GM12878 (cell line): ENCODE results near the gene ADAMTS14. TPM values are rescaled to one million over a fixed set of nuclear protein-coding genes. Genes with fewer than 3 reads are reported as not detected.

Source experiments
- ATAC-seq: fragments of 200-7000 bp; cut with Tn5 transposase; 3 replicates; pipeline ENCODE4 v1.9.1; 2020; ENCODE audit warnings: mild to moderate bottlenecking, moderate library complexity
- BruUV-seq: library from RNA; stranded (reverse); fragments of 400-500 nt; replicated peaks from 2 replicates; lab custom pipeline; 2021; lab: Mats Ljungman, UMichigan
- CTCF ChIA-PET: fragments of 300-600 bp; sonication (Branson Sonifier 250); formaldehyde crosslinking; extraction: SDS; loops from one replicate; lab custom pipeline; 2021; ENCODE audit warnings: inconsistent platforms; lab: Yijun Ruan, JAX
- POLR2A ChIA-PET: fragments of 350-600 bp; formaldehyde crosslinking; extraction: SDS; loops from one replicate; lab custom pipeline; 2021; ENCODE audit warnings: inconsistent platforms; lab: Charles Lee
- RAD21 ChIA-PET: fragments of 300-600 bp; sonication (Branson Sonifier 250); formaldehyde crosslinking; loops from one replicate; lab custom pipeline; 2023; ENCODE audit warnings: antibody characterized with exemption; ENCODE audit not compliant: unreplicated experiment; lab: Charles Lee
- SMC1A ChIA-PET: fragments of 300-600 bp; sonication (Branson Sonifier 250); formaldehyde crosslinking; loops from one replicate; lab custom pipeline; 2023; ENCODE audit not compliant: unreplicated experiment, uncharacterized antibody; lab: Charles Lee
- DNase-seq: peaks from one replicate; pipeline ENCODE4 v3.0.0-alpha.2; 2011; ENCODE audit warnings: low read depth, low spot score
- FAIRE-seq: peaks from 3 replicates; lab custom pipeline; 2011; peaks lifted over from hg19 to GRCh38; lab: Jason Lieb, UNC
- H2AFZ ChIP-seq: 2 replicates; pipeline ENCODE4 v1.6.0; 2011; ENCODE audit warnings: low read depth, low read length, control low read depth; ENCODE audit not compliant: control insufficient read depth
- H3K27ac ChIP-seq: 2 replicates; pipeline ENCODE4 v1.5.1; 2011; ENCODE audit warnings: control low read depth; ENCODE audit not compliant: control insufficient read depth, insufficient read depth
- H3K27me3 ChIP-seq, 2 experiments: replicated peaks in 1 of 2; 2 replicates each; pipeline versions ENCODE4 v1.6.0 to v1.6.1; 2011; ENCODE audit warnings: low read length in 1 of 2; ENCODE audit not compliant: control insufficient read depth in 2 of 2, insufficient read depth in 2 of 2
- H3K36me3 ChIP-seq, 2 experiments: 2 replicates each; pipeline ENCODE4 v1.5.1; 2011; ENCODE audit warnings: low read length in 1 of 2; ENCODE audit not compliant: control insufficient read depth in 2 of 2, insufficient read depth in 2 of 2
- H3K4me1 ChIP-seq: 2 replicates; pipeline ENCODE4 v1.6.1; 2011; ENCODE audit warnings: mild to moderate bottlenecking, low read length, moderate library complexity, mixed read lengths; ENCODE audit not compliant: control insufficient read depth, insufficient read depth
- H3K4me2 ChIP-seq: 2 replicates; pipeline ENCODE4 v1.6.0; 2011; ENCODE audit warnings: control low read depth; ENCODE audit not compliant: control insufficient read depth, insufficient read depth
- H3K4me3 ChIP-seq: fragments of 200-600 bp; sonication (generic); 2 replicates; pipeline ENCODE4 v1.5.1; 2016
- H3K79me2 ChIP-seq: 2 replicates; pipeline ENCODE4 v1.6.0; 2011; ENCODE audit warnings: low read length; ENCODE audit not compliant: control insufficient read depth, insufficient read depth
- H3K9ac ChIP-seq: 2 replicates; pipeline ENCODE4 v1.8.0; 2011; ENCODE audit warnings: low read length, control low read depth, mixed read lengths; ENCODE audit not compliant: control insufficient read depth, insufficient read depth
- H3K9me3 ChIP-seq: replicated peaks from 3 replicates; pipeline ENCODE4 v1.5.1; 2011; ENCODE audit warnings: mild to moderate bottlenecking, low read length; ENCODE audit not compliant: control insufficient read depth, insufficient read depth
- H4K20me1 ChIP-seq: 2 replicates; pipeline ENCODE4 v1.6.0; 2011; ENCODE audit not compliant: control insufficient read depth, insufficient read depth
- IKZF1 ChIP-seq: fragments of 450-650 bp; conservative IDR thresholded peaks from 2 replicates; pipeline ENCODE4 v1.6.1; 2017; ENCODE audit warnings: antibody characterized with exemption, mild to moderate bottlenecking
- MEF2B ChIP-seq: fragments of 450-650 bp; IDR thresholded peaks from 2 replicates; pipeline ENCODE4 v1.6.1; 2018; ENCODE audit warnings: mild to moderate bottlenecking, moderate library complexity; ENCODE audit not compliant: partially characterized antibody, poor library complexity, severe bottlenecking
- MYC ChIP-seq: IDR thresholded peaks from 2 replicates; pipeline ENCODE4 v1.6.1; 2011; ENCODE audit warnings: mild to moderate bottlenecking, low read length, moderate library complexity, inconsistent platforms; ENCODE audit not compliant: insufficient read depth, insufficient replicate concordance, insufficient read length, severe bottlenecking
- RCOR1 ChIP-seq: conservative IDR thresholded peaks from 2 replicates; pipeline ENCODE4 v1.6.1; 2012; ENCODE audit warnings: low read depth, low read length, improper control_type of control experiment
- ZNF384 ChIP-seq: IDR thresholded peaks from 2 replicates; pipeline ENCODE4 v1.6.1; 2012; ENCODE audit warnings: low read depth, mild to moderate bottlenecking, low read length, improper control_type of control experiment, borderline replicate concordance
- ZZZ3 ChIP-seq: IDR thresholded peaks from 2 replicates; pipeline ENCODE4 v1.6.1; 2011; ENCODE audit warnings: low read depth; ENCODE audit not compliant: control insufficient read depth, insufficient read length
- WGBS: methylation state at CpG from one replicate; pipeline ENCODE4 v1.1.6; 2016; ENCODE audit warnings: low lambda C conversion rate; ENCODE audit not compliant: insufficient replicate concordance, insufficient coverage; ENCODE audit errors: missing lambda C conversion rate; 5-methylcytosine and 5-hydroxymethylcytosine counted together
- in situ Hi-C: fragments of 300-500 bp; cut with MboI; formaldehyde crosslinking; loops from 9 replicates; pipeline ENCODE4 v1.14.3; 2018; ENCODE audit warnings: mixed read lengths
- intact Hi-C: fragments of 100-400 bp; cut with micrococcal nuclease; formaldehyde crosslinking; loops from one replicate; pipeline ENCODE4 v1.14.2; 2022; ENCODE audit not compliant: unreplicated experiment
- polyA plus RNA-seq, 11 experiments: library from polyadenylated mRNA; depleted of rRNA in 4 of 11; unstranded in 6 of 11; stranded (reverse) in 5 of 11; fragments of >200 nt; fragmentation: Nextera tagmentation in 4 of 11; fragmentation: Illumina TruSeq in 1 of 11; extraction: Ambion mirVana in 4 of 11; extraction: Trizol in 1 of 11; gene quantifications; 1 replicate in 1 of 11; 2 replicates in 10 of 11; pipeline versions ENCODE4 v1.2.1 to v1.2.3, GENCODE V29; 2011 to 2016; ENCODE audit warnings: inconsistent platforms in 2 of 11, missing spikeins in 2 of 11, low read depth in 1 of 11
- total RNA-seq, 4 experiments: library from RNA; depleted of rRNA in 3 of 4; stranded (reverse); fragments of >200 nt in 3 of 4; fragmentation: Illumina TruSeq in 1 of 4; extraction: Trizol in 1 of 4; gene quantifications; 2 replicates each; pipeline versions ENCODE4 v1.2.1 to v1.2.3, GENCODE V29; 2013 to 2021
- TF ChIP-seq, protein P1 (sequence below): fragments of 450-650 bp; IDR thresholded peaks from 2 replicates; pipeline ENCODE4 v1.6.1; 2018; ENCODE audit warnings: mild to moderate bottlenecking, low read depth, moderate library complexity; ENCODE audit not compliant: partially characterized antibody

ADAMTS14 gene
- total and polyA plus RNA-seq, 10 of the 15 experiments (the other 5 are each of a cell fraction or from before 2014, with no cell fraction given) = 0.03 to 0.05 TPM; not detected in 8

DNA sequence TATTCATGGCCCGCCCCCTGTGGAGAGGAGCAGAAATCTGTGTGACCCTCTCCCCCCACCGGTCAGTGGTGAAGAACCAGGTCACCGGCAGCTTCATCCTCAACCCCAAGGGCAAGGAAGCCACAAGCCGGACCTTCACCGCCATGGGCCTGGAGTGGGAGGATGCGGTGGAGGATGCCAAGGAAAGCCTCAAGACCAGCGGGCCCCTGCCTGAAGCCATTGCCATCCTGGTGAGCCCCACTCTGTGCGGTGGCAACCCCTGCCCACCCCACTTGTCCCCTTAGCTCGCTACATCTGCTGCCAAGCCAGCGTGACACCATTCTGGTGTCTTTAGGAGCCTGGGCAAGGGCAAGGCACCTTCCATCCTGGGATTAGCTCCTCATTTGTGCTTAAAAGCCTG lies 77.5 kb downstream of the ADAMTS14 start:
- no peaks in the 10 kb centered on the region for H3K79me2 ChIP-seq
- in situ Hi-C loops (no loop called here), intact Hi-C loops (no loop called here)
- FAIRE-seq = no peak
- BruUV-seq = no TSS peak
- H3K4me2 ChIP-seq = no peak overlapping the region
- H3K27ac ChIP-seq = no peak overlapping the region
- TF ChIP-seq RCOR1 (no peak), IKZF1 (no peak), MYC (no peak), ZZZ3 (no peak), MEF2B (no peak), ZNF384 (no peak)
- TF ChIP-seq, protein P1, sequence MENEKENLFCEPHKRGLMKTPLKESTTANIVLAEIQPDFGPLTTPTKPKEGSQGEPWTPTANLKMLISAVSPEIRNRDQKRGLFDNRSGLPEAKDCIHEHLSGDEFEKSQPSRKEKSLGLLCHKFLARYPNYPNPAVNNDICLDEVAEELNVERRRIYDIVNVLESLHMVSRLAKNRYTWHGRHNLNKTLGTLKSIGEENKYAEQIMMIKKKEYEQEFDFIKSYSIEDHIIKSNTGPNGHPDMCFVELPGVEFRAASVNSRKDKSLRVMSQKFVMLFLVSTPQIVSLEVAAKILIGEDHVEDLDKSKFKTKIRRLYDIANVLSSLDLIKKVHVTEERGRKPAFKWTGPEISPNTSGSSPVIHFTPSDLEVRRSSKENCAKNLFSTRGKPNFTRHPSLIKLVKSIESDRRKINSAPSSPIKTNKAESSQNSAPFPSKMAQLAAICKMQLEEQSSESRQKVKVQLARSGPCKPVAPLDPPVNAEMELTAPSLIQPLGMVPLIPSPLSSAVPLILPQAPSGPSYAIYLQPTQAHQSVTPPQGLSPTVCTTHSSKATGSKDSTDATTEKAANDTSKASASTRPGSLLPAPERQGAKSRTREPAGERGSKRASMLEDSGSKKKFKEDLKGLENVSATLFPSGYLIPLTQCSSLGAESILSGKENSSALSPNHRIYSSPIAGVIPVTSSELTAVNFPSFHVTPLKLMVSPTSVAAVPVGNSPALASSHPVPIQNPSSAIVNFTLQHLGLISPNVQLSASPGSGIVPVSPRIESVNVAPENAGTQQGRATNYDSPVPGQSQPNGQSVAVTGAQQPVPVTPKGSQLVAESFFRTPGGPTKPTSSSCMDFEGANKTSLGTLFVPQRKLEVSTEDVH = no peak
- WGBS = 54% methylated on average over 10 of the region's 10 CpGs
- H3K36me3 ChIP-seq = no peaks in the 10 kb centered on the region
- no peak overlapping the region for H3K9ac ChIP-seq
- H4K20me1 ChIP-seq = no peaks in the 10 kb centered on the region
- no peak overlapping the region for H2AFZ ChIP-seq
- H3K4me1 ChIP-seq = no peaks in the 10 kb centered on the region
- no peak for DNase-seq
- H3K4me3 ChIP-seq = no peak overlapping the region
- no peaks in the 10 kb centered on the region for H3K9me3 ChIP-seq
- POLR2A ChIA-PET = no interaction called here
- SMC1A ChIA-PET = no interaction called here
- H3K27me3 ChIP-seq = no peaks in the 10 kb centered on the region
- ATAC-seq = no peak
- RAD21 ChIA-PET = no interaction called here
- CTCF ChIA-PET = no interaction called here
